ENCODE data around the gene RGMA.

The RGMA gene

DNA sequence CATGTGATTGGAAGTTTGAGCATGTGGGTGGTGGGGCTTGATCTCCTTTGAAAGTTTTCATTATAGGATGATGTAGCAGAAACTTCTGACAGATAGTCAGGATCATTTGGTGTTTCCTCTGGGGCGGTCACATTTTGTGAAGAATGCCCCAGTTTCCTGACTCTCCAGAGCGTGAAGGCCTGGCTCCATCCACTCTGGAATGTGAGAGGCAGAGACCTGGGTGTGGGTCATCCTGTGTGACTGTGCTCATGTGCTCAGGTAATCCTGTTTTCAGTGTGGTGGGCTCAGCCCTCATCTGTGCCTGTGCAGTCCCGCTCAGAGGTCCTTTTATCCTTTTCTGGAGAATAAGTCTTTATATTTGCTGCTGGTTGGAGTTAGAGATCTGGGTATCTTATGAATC, 81.0 kb downstream of the RGMA start:
- no peak for DNase-seq

DNA sequence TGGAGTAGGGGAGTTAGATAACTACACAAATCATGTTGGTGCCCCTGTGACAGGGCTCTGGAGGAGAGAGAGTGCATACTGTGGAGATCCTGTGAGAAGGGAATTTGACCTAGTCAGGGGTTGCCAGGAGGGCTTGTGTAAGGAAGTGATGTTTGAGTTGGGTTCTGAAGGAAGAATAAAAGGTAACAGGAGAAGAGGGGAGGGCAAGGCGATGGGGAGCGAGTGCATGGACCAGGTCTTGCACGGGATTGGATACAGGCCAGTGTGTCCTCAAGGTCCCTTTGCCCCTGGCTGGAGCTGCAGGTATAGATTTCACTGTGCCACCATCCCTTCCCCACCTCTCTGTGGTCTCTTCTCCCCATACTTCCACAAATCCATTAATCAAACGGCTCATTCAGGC, 83.9 kb downstream of the RGMA start:
- DNase-seq: no peak

DNA sequence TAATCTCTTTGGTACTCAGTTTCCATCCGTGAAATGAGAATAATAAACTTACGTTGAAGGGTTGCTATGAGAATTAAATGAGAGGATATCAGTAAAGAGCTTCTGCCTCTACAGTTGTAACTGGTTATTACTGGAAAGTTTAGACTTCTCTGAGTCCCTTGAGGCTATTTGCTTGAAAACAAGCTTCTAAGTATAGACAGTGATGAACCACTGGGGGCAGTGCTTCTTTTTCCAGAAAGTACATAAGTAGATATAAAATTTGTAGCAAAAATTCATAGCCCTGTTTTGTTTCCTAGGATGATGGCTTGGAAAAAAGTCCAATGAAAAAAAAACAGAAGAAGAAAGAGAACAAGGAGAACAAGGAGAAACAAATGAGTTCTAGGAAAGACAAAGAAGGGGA, 87.1 kb downstream of the RGMA start:
- no peak for DNase-seq

DNA sequence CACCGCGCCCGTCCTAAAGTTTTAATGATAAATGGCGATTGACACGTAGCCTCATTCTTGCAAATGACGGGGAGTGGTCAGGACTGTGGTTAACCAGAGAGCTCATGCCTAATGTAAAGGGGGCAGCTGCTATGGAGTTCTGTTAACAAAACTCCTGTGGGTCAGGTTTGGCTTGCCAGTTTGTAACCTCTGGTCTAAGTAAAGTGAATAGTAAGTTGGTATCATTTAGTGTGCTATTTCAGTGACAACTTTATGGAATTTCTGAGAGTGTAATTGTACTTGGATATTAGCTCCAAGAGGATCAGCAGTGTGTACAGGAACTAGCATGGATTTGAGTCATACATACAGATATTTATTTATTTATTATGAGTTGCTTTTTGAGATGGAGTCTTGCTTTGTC, 87.9 kb downstream of the RGMA start:
- no peak for DNase-seq

DNA sequence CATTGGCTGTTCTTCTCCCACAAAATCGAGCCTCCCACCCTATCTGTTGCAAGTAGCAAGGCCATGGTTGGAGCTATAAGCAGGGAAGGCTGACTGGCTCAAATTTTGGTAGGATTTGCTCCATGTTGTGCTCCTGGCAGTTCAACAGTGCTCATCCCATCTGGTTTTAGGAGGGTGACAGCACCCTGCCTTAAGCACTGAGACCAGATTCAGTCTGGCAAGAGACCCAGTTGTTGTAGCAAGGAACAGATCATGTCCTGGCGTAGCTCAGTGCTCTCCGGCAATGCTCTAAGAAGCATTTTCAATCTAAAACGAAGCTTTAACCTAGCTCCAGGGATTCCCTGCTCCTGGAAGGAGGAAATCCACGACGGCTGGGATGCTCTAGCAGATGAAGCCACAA, 91.2 kb downstream of the RGMA start:
- DNase-seq: no peak

DNA sequence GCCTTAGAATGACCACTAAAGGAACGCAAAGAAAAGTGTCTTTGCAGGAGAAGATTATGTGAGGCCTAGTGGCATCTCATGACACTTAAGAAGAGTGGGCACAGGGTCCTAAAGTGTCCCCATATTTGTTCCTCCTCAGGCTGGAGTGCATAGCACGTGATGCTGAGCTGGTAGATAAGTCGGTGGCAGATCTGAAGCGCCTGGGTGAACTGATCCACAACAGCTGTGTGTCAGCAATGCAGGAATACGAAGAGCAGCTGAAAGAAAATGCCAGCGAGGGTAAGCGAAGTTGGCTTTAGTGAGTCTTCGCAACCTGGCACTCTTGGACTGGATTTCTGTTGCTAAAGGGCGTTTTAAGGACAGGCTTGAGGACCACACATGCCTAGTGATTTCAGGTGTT, 96.3 kb downstream of the RGMA start:
- no peak for DNase-seq

DNA sequence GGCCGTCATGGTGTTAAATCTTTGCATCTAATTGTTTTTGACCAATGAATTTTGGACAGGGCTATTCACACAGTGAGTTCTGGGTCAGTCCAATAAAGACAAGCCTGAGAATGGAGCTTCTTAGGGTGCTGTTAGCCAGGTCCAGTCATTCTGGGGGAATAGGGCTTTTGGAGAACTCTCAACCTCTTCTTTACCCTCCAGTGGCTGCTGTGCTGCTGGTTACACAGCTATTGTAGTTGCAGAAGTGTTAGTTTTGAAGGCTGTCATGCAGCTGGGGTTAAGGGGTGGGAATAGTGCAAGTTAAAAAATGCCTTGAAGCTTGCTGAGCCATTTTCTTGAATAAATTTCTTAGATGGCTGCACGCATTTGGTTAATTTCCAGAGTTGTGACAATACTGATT, 99.0 kb downstream of the RGMA start:
- no peak for DNase-seq

DNA sequence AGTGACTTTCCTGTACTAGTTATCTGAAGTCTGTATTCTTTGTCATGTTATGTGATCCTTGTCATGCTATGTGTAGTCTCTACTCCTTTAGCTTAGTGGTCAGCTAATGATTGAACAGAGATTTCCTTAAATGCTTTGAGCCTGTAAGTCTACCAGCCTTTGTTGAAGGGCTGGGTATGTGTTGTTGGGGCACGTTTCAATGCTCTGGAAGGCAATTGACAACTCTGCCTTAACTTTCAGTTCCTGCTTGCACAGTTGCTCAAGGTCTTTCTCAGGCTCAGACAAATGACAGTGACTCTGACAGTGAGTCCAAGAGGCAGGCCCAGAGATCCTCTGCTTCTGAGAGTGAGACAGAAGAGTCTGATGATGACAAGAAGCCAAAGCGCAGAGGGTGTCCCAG, 99.5 kb downstream of the RGMA start:
- DNase-seq: no peak

All from fibroblast of skin of abdomen (primary cell).